ENCODE measurements around the gene FGD4. TPM values are rescaled to one million over a fixed set of nuclear protein-coding genes. Genes with fewer than 3 reads are reported as not detected.

FGD4 gene
- total RNA-seq, 1 experiment from 2014 or later: 37.4 TPM

DNA sequence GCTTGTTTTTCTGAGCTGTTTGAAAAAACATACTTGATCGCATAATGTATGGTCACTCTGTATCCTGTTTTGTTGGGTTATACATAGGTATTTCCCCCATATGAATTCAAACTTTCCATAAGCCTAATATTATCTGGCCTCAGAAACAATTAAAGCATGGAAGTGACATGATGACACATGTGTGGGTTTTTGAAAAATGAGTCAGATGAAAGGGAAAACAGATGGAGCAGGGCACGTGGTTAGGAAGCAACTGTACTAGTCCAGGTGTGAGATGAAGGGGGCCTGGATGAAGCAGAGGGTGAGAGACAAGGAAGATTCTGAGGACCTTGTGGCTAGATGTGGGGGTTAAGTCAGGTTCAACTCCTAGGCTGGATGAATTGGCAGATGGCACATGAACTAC, 187.0 kb downstream of the FGD4 start:
- Mint-ChIP-seq H3K9me3 (ENCODE audit: low read depth, unreplicated experiment) (no peaks in the 10 kb centered on the region), H3K27me3 (ENCODE audit: unreplicated experiment) (no peaks in the 10 kb centered on the region), H3K27ac (ENCODE audit: unreplicated experiment) (no peak overlapping the region), H3K4me3 (ENCODE audit: low read depth, unreplicated experiment) (no peak overlapping the region), H3K4me1 (ENCODE audit: low read depth, unreplicated experiment) (peaks cover 32% of the 10 kb centered on the region), H3K36me3 (ENCODE audit: insufficient read depth, unreplicated experiment) (peaks cover 15% of the 10 kb centered on the region)
- CTCF ChIA-PET: no interaction called here
- intact Hi-C loops (cut with micrococcal nuclease; ENCODE audit: unreplicated experiment): no loop called here
- no TSS peak for BruUV-seq (replicated peaks)
- TF ChIP-seq, protein P1, sequence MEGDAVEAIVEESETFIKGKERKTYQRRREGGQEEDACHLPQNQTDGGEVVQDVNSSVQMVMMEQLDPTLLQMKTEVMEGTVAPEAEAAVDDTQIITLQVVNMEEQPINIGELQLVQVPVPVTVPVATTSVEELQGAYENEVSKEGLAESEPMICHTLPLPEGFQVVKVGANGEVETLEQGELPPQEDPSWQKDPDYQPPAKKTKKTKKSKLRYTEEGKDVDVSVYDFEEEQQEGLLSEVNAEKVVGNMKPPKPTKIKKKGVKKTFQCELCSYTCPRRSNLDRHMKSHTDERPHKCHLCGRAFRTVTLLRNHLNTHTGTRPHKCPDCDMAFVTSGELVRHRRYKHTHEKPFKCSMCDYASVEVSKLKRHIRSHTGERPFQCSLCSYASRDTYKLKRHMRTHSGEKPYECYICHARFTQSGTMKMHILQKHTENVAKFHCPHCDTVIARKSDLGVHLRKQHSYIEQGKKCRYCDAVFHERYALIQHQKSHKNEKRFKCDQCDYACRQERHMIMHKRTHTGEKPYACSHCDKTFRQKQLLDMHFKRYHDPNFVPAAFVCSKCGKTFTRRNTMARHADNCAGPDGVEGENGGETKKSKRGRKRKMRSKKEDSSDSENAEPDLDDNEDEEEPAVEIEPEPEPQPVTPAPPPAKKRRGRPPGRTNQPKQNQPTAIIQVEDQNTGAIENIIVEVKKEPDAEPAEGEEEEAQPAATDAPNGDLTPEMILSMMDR (IDR thresholded peaks at IDR 0.05; ENCODE audit: unreplicated experiment): no peak
- DNase-seq: no peak

DNA sequence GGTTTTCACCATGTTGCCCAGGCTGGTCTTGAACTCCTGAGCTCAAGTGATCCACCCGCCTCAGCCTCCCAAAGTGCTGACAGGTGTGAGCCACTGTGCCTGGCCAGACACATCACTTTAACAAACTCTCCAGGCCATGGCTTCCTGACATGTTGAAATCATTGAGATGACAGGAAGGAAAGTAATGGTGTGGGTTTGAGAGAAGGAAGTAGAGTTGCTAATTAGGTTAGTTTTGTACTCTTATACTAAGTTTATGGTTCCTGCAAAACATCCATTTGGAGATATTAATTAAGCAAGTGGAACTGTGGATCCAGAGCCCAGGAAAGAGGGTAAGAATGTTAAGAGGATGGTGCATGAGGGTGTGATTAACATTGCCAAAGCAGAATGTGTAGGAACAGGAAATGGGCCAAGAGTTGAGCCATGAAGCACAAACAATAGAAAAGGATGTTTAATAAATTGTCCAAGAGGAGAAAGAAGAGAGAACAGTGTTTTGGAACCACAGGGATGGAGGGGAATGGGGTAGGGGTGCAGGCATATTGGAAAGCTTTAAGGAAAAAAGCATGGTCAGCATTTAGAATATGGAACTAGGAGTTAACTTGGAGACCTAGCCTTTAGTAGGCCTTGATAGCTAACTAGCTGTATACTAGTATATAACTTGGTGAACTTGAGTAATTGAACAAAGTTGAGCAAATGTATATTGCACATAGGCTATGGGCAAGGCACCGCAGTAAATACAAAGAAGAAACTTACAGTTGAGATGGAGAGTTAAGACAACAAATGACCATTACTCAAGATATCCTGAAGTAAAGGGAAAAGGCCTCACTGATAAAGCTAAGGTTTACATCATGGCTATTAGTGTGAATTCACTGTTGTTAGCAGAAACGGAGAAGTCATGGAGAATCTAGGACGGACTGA, 188.5 kb downstream of the FGD4 start:
- TF ChIP-seq, protein P1 (IDR thresholded peaks at IDR 0.05; ENCODE audit: unreplicated experiment): no peak
- Mint-ChIP-seq H3K27me3 (ENCODE audit: unreplicated experiment) (no peaks in the 10 kb centered on the region), H3K27ac (ENCODE audit: unreplicated experiment) (peak overlapping the region; percentile 3), H3K9me3 (ENCODE audit: low read depth, unreplicated experiment) (no peaks in the 10 kb centered on the region), H3K4me1 (ENCODE audit: low read depth, unreplicated experiment) (peaks cover 32% of the 10 kb centered on the region), H3K36me3 (ENCODE audit: insufficient read depth, unreplicated experiment) (peaks cover 14% of the 10 kb centered on the region), H3K4me3 (ENCODE audit: low read depth, unreplicated experiment) (no peak overlapping the region)
- DNase-seq: no peak
- intact Hi-C loops (cut with micrococcal nuclease; ENCODE audit: unreplicated experiment): no loop called here
- no TSS peak for BruUV-seq (replicated peaks)
- CTCF ChIA-PET: interaction anchor here (1.0 kb wide), 1 partner anchor 9 kb away, joined by 3 read pairs; no protein-coding TSS in a partner anchor

DNA sequence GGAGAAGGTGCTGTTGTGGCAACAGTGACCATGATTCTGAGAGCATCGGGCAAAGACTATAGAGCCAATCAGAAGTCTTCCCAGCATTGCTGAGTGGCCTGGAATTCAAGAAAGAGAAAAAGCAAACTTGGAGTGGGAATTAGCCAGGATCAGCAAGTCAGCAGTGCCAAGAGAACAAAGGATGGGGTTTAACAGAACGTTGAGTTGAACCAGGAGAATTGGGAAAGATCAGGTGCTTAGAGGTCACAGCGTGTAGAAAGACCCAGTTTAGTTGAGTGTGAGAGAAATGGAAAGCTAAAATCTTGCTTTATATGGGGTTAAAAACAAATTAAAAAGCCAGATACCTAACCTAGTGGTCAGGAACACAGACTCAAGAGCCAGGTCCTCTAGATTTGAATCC, 189.2 kb downstream of the FGD4 start:
- TF ChIP-seq, protein P1 (IDR thresholded peaks at IDR 0.05; ENCODE audit: unreplicated experiment): no peak
- DNase-seq: no peak
- Mint-ChIP-seq H3K4me1 (ENCODE audit: low read depth, unreplicated experiment) (peaks cover 27% of the 10 kb centered on the region), H3K27ac (ENCODE audit: unreplicated experiment) (peak overlapping the region; percentile 3), H3K4me3 (ENCODE audit: low read depth, unreplicated experiment) (no peak overlapping the region), H3K36me3 (ENCODE audit: insufficient read depth, unreplicated experiment) (peaks cover 11% of the 10 kb centered on the region), H3K27me3 (ENCODE audit: unreplicated experiment) (no peaks in the 10 kb centered on the region), H3K9me3 (ENCODE audit: low read depth, unreplicated experiment) (no peaks in the 10 kb centered on the region)
- BruUV-seq (replicated peaks): no TSS peak
- CTCF ChIA-PET: interaction anchor here (1.0 kb wide), 1 partner anchor 10 kb away, joined by 3 read pairs; no protein-coding TSS in a partner anchor
- intact Hi-C loops (cut with micrococcal nuclease; ENCODE audit: unreplicated experiment): no loop called here

DNA sequence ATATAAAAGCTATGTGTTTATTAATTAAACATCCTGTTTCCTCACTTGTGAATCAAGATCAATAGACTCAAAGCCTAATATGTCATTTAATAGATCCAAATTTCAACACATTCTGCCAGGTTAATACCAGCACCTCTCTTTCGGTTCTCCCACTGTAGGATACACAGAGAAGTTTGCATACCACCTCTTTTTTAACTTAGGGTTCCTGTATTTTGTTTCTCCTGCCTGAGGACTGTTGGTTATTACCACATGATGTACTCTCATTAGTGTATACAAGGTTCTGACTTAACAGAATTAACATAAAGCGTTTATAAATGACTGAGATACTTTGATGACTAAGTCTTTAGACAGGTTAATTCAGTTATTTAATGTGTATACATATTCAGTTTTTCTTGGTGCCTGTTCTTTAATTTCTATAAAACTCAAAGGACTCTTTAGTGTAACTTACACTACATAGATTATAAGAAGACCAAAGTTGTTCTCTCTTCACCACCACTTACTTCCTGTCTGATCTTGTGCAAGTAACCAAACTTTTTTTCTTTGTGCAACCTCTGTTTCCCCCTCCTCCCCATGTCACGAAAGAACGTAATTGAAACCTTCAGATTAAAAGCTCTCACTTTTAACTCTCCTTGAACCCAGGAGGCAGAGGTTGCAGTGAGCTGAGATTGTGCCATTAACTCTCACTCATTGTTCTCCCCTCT, 190.0 kb downstream of the FGD4 start:
- no peaks in the 10 kb centered on the region for H3K9me3 Mint-ChIP-seq (ENCODE audit: low read depth, unreplicated experiment)
- H3K27ac Mint-ChIP-seq (ENCODE audit: unreplicated experiment): no peak overlapping the region
- no peak overlapping the region for H3K4me3 Mint-ChIP-seq (ENCODE audit: low read depth, unreplicated experiment)
- intact Hi-C loops (cut with micrococcal nuclease; ENCODE audit: unreplicated experiment): no loop called here
- TF ChIP-seq, protein P1 (IDR thresholded peaks at IDR 0.05; ENCODE audit: unreplicated experiment): no peak
- no peaks in the 10 kb centered on the region for H3K27me3 Mint-ChIP-seq (ENCODE audit: unreplicated experiment)
- no peak for DNase-seq
- no TSS peak for BruUV-seq (replicated peaks)
- H3K4me1 Mint-ChIP-seq (ENCODE audit: low read depth, unreplicated experiment): peaks cover 24% of the 10 kb centered on the region
- CTCF ChIA-PET: interaction anchor here (1.0 kb wide), 1 partner anchor 10 kb away, joined by 3 read pairs; no protein-coding TSS in a partner anchor
- H3K36me3 Mint-ChIP-seq (ENCODE audit: insufficient read depth, unreplicated experiment): peaks cover 11% of the 10 kb centered on the region
